ENCODE data around the gene SRSF4. TPM values are rescaled to one million over a fixed set of nuclear protein-coding genes. Genes with fewer than 3 reads are reported as not detected.

Gene SRSF4
- total RNA-seq, 4 donors from 2014 or later = 82.7 to 112 (median 96.8) TPM

- Histone ChIP-seq H3K27ac (peak overlapping the region; percentile 89 to 99 (median 94)), H3K36me3 (no peaks in the 10 kb centered on the region), H3K4me3 (peak overlapping the region; percentile 45 to 61), H3K27me3 (peaks cover 7% of the 10 kb centered on the region), H3K4me1 (peaks cover 0 to 60% (median 14%) of the 10 kb centered on the region in 3 donors), H3K9me3 (no peaks in the 10 kb centered on the region)
- TF ChIP-seq POLR2A (IDR thresholded peaks at IDR 0.05) (no peak), CTCF (IDR thresholded peaks at IDR 0.05) (peak in 1 of 4 experiments; percentile 14), POLR2AphosphoS5 (IDR thresholded peaks at IDR 0.05) (peak; percentile 17), EP300 (IDR thresholded peaks at IDR 0.05) (no peak)
- WGBS, 2 donors (ENCODE audit: low coverage in 1 of 2) = no CpG with 5 or more reads among the region's 81 CpGs
- peak; percentile 1 for ATAC-seq
Measured at GRCh38 chr1:29121936-29122681, 59.6 kb downstream of the SRSF4 start.

GRCh38 chr1:29121516-29121935, 60.2 kb downstream of the SRSF4 start:
- peaks cover 0 to 60% (median 14%) of the 10 kb centered on the region in 3 donors for H3K4me1 ChIP-seq
- peak overlapping the region; percentile 45 to 61 for H3K4me3 ChIP-seq
- peaks cover 7% of the 10 kb centered on the region for H3K27me3 ChIP-seq
- no peak for ATAC-seq
- WGBS, 2 donors (ENCODE audit: low coverage in 1 of 2) = no CpG with 5 or more reads among the region's 59 CpGs
- H3K9me3 ChIP-seq = no peaks in the 10 kb centered on the region
- H3K27ac ChIP-seq = peak overlapping the region; percentile 89 to 99 (median 94)
- H3K36me3 ChIP-seq = no peaks in the 10 kb centered on the region
- TF ChIP-seq POLR2AphosphoS5 (IDR thresholded peaks at IDR 0.05) = no peak
- TF ChIP-seq CTCF (IDR thresholded peaks at IDR 0.05) = peak in 1 of 4 experiments; percentile 25

DNA sequence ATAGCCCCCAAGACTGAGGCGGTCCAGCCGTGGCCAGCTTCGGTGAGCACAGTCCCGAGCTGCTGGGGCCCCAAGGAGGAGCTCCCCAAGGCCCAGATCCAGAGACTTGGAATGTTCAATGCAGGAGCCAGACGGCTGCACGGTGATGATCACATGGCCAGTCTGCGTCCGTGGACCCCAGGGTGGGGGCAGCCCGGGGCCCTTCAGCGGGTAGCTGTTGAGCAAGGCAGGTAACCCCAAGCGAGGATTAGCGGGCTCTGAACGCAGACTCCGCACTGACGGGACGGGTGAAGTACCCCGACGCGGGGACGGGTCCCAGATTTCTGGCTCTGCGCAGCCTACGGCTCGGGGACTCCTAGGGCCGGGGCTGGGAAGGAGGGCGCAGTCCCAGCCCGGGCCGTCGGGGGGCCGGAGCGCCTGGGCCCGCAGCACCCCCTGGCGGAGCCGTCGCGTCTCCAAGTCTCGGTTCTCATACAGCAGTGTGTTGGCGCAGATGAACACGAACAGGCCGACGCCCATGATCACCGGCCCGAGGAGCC, 60.7 kb downstream of the SRSF4 start:
- Histone ChIP-seq H3K27me3 (peaks cover 7% of the 10 kb centered on the region), H3K27ac (peak overlapping the region in 3 of 4 donors; percentile 91 to 99 (median 98)), H3K36me3 (peaks cover 0 to 5% of the 10 kb centered on the region in 2 donors), H3K4me1 (peaks cover 0 to 60% (median 14%) of the 10 kb centered on the region in 3 donors), H3K9me3 (no peaks in the 10 kb centered on the region), H3K4me3 (peak overlapping the region in 1 of 2 donors; percentile 61)
- no peak for ATAC-seq
- whole genome bisulfite sequencing, 2 donors (ENCODE audit: low coverage in 1 of 2) = 56 to 82% methylated on average over 7 to 10 of the region's 42 CpGs
- TF ChIP-seq EP300 (IDR thresholded peaks at IDR 0.05) = no peak
- no peak for TF ChIP-seq POLR2AphosphoS5 (IDR thresholded peaks at IDR 0.05)
- TF ChIP-seq CTCF (IDR thresholded peaks at IDR 0.05) = peak in 3 of 4 experiments; percentile 49 to 78 (median 68)

DNA sequence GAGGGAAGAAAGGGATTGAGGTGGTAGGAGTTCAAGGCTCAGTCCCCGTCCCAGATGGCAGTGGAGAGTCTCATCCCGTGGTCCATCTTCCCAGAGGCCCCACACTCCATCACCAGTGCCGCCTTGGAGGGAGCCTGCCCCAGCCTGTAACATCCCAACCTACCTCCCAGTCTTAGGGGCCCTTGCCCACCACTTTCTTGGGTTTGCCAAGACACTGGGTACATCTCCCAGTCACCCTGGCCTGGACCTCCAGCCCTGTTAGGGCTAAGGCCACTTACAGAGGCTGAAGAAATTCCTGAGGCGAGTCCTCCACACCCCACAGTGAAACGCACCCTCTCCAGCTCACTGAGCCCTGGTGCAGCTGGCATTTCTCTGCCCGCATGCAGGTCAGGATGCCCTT, 61.3 kb downstream of the SRSF4 start:
- Histone ChIP-seq H3K9me3 (no peaks in the 10 kb centered on the region), H3K4me1 (peaks cover 0 to 53% (median 14%) of the 10 kb centered on the region in 3 donors), H3K27me3 (peaks cover 7% of the 10 kb centered on the region), H3K27ac (peak overlapping the region in 3 of 4 donors; percentile 91 to 99 (median 98)), H3K4me3 (no peak overlapping the region), H3K36me3 (peaks cover 0 to 12% of the 10 kb centered on the region in 2 donors)
- no peak for TF ChIP-seq EP300 (IDR thresholded peaks at IDR 0.05)
- TF ChIP-seq POLR2AphosphoS5 (IDR thresholded peaks at IDR 0.05) = no peak
- WGBS, 2 donors (ENCODE audit: low coverage in 1 of 2) = 100% methylated on average over 2 of the region's 6 CpGs; no CpG with 5 or more reads in 1 of the 2 donors
- no peak for ATAC-seq

DNA sequence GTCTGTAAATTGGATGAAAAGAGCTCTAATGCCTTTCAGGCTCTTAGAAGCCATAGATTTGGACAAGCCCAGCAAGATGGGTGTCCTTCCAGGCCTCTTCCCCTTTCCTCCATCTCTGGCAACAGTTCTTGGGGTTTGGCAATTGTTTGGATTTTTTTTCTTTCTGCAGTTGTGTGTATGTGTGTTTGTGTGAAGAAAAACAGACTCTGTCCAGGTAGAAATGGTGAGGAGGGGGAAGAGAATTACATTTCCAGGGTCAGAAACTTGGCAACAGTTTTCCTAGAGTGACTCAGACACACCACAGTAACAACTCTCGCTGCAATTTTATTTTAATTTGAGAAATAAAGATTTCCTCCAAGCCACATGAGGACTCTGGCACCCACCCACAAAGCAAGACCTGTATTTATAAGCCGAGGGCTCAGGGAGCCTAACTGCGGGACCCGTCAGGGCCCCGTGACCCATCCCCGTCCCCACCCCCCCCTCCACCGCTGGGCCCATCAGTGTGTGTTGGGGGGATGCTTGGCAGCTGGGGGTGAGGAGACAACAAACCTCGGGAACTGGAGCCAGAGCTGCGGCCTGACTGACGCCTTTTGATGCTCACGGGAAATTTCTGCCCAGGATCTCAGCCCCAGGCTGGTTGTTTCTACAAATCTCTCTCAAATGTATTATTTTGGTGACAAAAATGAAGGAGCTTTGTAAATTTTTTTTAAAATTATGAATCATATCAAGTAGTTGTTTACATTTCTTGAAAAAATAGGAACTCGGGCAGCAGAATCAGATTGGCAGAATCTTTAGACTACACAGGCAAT, 62.4 kb downstream of the SRSF4 start:
- peaks cover 7% of the 10 kb centered on the region for H3K27me3 ChIP-seq
- peaks cover 0 to 13% of the 10 kb centered on the region in 2 donors for H3K36me3 ChIP-seq
- H3K4me3 ChIP-seq = no peak overlapping the region
- peak overlapping the region in 3 of 4 donors; percentile 54 to 91 (median 64) for H3K27ac ChIP-seq
- TF ChIP-seq POLR2AphosphoS5 (IDR thresholded peaks at IDR 0.05) = no peak
- TF ChIP-seq POLR2A (IDR thresholded peaks at IDR 0.05) = no peak
- no peak for TF ChIP-seq CTCF (IDR thresholded peaks at IDR 0.05)
- no peak for TF ChIP-seq EP300 (IDR thresholded peaks at IDR 0.05)
- H3K9me3 ChIP-seq = no peaks in the 10 kb centered on the region
- no peak for ATAC-seq
- H3K4me1 ChIP-seq = peaks cover 0 to 46% (median 9%) of the 10 kb centered on the region in 3 donors
- 30 to 60% methylated on average over 6 to 9 of the region's 12 CpGs for WGBS, 2 donors (ENCODE audit: low coverage in 1 of 2)

Data from gastroesophageal sphincter (tissue), 4 donors.